ENCODE measurements around the gene SVEP1.

GRCh38 chr9:110464321-110464720, 115.2 kb downstream of the SVEP1 start:
- TF ChIP-seq CTCF (IDR thresholded peaks at IDR 0.05) (no peak), POLR2A (IDR thresholded peaks at IDR 0.05) (no peak), EP300 (IDR thresholded peaks at IDR 0.05; ENCODE audit: low read depth) (no peak), POLR2AphosphoS5 (IDR thresholded peaks at IDR 0.05) (no peak)
